Inferior parietal cortex (tissue), 1 donor: ENCODE measurements around the gene MUC6.

Source experiments
- DNase-seq: peaks from one replicate; pipeline ENCODE4 v3.0.0-alpha.2; 2016; ENCODE audit errors: extremely low spot score

Gene MUC6

GRCh38 chr11:967995-968751 lies 68.3 kb downstream of the MUC6 start:
- DNase-seq = no peak

DNA sequence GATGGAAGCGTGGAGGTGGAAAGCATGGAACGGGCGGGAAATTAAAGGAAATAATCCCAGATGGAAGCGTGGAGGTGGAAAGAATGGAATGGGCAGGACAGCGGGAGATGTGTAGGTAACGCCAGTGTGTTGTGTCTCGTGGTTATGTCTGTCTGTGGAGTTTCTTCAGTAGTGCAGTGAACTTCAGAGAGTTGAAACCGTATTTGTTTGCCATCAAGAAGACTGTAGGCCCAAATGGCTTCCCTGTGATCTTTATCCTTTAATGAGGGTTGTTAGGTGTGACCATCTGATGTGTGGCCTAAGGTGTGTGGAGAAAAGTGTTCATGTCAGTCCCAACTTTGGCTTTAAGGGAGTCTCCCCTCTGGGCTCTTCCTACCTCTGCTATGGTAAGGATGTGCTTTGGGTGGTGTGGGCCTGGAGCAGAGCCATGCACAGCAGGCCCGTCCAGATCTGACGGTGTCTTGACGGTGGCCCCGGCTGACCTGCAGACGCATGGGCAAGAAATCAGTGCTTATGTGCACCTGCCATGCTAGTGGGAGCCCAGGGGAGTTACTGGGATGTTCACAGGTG lies 71.2 kb downstream of the MUC6 start:
- DNase-seq = no peak

- no peak for DNase-seq
Observed at GRCh38 chr11:963852-964251, 72.7 kb downstream of the MUC6 start.
